ENCODE results near the gene ACAA2.
"Not testable (repeated sequence)": the region's sequence is repeated elsewhere in the genome, so short reads cannot be mapped to it uniquely, and the experiment has no call there.

ACAA2 gene

DNA sequence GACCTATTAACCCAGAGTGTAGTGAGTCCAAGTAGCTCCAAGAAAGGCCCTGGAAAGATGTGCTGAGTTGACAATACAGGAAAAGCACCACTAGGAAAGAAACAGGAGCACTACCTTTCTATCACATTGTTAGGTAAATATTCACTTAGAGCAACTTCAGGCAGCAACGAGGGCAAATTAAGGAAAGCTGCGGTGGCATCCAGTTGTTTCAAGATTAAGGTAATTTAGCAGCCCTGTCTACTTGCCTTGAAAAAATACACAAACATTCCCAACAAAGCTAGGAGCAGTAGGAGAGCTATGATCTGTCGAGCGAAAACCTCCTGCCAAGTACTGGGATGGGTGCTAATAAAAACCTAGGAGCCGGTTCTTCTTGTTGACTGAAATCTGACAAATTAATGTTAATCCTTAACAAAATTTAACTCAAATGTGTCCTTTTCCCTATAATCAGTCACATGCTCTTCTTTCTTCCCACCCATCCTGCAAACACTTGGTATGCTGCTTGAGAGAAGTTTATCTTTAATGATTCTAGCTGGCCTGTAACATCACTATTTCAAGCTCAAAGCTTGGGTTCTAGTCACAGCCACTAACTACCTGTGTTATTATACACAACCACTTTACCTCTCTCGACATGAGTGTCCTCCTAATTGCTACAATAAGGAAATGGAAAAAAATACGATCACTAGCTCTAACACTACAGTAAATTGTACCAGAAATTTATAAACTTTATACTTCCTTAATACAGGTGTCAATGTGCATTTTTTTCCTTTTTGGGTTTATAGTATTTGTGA lies 2.0 kb downstream of the ACAA2 start:
- no peak for DNase-seq

DNA sequence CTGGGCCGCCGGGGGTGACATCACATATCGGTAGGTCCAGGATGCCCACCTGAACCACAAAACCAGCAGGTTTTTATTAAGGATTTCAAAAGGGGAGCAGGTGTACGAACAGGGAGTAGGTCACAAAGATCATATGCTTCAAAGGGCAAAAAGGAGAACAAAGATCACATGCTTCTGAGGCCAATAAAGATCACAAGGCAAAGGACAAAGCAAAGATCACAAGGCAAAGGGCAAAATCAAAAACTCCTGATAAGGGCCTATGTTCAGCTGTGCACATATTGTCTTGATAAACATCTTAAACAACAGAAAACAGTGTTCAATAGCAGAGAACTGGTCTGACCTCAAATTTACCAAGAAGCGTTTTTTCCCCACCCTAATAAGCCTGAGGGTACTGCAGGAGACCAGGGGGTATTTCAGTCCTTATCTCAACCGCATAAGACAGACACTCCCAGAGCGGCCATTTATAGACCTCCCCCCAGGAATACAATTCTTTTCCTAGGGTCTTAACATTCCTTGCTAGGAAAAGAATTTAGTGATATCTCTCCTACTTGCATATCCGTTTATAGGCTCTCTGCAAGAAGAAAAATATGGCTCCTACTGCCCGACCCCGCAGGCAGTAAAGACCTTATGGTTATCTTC lies 4.7 kb downstream of the ACAA2 start:
- DNase-seq: not testable (repeated sequence)

DNA sequence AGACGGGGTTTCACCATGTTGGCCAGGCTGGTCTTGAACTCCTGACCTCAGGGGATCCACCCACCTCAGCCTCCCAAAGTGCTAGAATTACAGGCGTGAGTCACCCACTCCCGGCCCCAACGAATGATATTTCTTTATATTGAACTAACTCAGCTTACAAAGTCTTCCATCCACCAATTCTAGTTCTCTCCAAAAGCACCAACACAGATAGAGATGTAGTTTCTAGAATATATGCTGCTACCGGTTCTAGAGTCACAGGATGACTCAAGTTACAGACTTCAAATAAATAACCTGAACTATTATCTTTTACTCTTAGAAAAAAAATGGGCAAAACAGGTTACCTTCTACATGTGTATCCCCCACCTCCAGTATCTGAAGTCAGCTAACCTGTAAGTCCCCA lies 9.2 kb downstream of the ACAA2 start:
- no peak for DNase-seq

DNA sequence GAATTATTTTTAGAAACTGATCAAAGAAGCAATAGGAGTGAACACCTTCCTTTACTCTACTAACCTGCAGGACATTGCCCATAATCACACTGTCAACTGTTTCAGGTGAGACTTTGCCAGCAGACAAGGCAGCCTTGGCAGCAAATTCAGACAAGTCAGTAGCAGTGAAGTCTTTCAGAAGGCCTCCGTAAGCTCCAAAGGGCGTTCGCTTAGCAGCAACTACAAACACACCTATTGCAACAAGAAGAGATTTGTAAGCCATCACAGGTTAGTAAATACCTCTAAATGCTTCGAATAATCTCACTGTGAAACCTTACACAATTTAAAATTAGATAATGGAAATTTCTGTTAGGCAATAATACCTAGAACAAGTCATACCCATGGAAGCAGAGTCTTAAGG lies 10.7 kb downstream of the ACAA2 start:
- no peak for DNase-seq

DNA sequence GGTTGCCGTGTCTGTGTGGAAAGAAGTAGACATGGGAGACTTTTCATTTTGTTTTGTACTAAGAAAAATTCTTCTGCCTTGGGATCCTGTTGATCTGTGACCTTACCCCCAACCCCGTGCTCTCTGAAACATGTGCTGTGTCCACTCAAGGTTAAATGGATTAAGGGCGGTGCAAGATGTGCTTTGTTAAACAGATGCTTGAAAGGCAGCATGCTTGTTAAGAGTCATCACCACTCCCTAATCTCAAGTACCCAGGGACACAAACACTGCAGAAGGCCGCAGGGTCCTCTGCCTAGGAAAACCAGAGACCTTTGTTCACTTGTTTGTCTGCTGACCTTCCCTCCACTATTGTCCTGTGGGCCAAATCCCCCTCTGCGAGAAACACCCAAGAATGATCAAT lies 12.8 kb downstream of the ACAA2 start:
- DNase-seq: not testable (repeated sequence)

DNA sequence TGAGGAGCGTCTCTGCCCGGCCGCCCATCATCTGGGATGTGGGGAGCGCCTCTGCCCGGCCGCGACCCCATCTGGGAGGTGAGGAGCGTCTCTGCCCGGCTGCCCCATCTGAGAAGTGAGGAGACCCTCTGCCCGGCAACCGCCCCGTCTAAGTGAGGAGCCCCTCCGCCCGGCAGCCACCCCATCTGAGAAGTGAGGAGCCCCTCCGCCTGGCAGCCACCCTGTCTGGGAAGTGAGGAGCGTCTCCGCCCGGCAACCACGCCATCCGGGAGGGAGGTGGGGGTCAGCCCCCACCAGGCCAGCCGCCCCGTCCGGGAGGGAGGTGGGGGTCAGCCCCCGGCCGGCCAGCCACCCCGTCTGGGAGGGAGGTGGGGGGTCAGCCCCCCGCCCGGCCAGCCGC lies 13.5 kb downstream of the ACAA2 start:
- DNase-seq: not testable (repeated sequence)

DNA sequence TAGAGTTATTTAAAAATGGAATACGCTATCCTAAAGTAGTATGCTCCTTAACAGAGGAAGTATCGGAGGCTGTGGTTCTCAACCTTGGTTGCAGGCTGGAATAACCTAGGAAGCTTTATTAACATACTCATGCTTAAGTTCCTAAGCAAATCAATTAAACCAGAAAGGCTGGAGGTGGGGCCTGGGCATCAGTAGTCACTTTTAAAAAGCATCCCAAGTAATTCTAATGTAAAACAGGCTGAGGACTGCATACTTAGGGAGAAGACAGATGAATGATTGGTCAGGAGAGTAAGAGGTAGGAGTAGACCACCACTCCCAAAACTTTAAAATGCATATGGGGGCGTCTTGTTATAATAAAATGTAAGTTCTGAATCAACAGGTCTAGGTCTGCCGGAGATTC lies 15.3 kb downstream of the ACAA2 start:
- DNase-seq: no peak

DNA sequence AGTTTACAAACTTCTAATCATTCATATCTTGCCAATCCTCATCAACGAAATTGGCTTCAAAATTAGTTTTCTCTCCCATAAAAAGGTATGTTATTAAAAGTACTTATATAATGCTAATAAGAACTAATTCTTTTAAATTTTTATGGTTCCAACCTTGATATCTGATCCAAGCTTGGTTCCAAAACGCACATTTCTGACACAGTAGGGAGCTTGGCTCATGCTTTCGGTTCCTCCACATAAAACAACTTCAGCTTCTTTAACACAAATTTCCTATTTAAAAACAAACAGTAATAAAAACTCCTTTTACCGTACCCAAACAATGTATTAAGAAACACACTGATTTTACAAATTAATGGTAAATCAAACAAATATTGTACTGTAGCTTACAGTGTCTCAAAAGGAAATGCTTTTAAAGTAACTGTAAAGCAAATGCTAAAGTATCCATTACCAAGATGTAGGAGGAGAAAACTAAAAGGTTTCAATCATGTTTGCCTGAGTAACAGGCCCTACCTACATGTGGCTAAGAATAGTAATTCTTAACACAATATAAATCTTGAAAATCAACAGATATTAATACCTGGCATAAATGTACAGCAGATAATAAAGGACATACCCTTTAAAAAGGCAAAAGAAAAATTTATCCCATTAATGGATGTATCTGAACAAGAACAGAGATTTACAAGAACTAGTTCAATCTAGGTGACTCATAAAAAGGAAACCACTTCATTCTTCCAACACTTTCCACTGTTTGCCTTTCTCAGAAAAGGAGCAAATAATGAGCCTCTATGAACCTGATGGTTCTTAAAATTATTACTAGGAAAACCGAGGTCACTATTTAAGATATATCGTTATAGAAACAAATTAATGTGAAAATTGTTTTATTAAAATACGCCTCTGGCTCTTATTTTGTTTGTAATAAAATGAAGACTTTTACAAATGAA lies 17.5 kb downstream of the ACAA2 start:
- DNase-seq: no peak

DNA sequence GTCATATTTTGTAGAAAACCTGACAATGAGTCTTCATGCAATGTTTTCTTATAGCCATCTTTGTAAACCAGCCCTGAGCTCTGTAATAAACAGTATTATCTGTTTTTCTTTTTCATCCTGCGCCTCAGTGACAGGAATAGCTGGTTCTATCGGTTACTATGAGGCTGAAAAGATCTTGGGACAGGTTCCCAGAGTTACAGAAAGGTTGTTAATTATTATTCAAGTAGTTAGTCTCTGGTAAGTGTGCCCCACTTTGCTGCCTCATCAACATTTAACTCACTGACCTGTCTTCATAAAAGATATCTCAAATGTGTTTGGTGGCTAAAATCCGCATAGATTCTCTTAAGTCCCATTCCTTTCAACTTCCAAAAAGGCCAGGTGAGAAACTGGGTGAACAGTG lies 18.6 kb downstream of the ACAA2 start:
- no peak for DNase-seq

DNA sequence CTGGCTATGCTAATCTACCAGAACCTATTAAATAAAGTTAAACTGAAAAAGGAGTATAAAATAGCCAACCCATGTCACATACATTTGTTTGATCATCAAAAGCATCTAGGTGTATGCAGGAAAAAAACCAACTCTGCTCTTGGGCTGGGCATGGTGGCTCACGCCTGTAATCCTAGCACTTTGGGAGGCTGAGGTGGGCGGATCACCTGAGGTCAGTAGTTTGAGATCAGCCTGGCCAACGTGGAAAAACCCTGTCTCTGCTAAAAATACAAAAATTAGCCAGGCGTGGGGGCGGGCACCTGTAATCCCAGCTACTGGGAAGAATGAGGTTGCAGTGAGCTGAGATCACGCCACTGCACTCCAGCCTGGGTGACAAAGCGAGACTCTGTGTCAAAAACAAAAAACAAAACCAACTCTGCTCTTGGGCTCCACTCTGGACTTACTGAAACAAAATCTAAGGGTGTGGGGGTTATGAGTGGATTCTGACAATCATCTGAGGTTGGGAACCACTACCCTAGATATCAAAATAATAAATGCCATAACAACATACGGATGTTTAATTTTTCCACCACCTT lies 23.7 kb downstream of the ACAA2 start:
- not testable (repeated sequence) for DNase-seq

DNA sequence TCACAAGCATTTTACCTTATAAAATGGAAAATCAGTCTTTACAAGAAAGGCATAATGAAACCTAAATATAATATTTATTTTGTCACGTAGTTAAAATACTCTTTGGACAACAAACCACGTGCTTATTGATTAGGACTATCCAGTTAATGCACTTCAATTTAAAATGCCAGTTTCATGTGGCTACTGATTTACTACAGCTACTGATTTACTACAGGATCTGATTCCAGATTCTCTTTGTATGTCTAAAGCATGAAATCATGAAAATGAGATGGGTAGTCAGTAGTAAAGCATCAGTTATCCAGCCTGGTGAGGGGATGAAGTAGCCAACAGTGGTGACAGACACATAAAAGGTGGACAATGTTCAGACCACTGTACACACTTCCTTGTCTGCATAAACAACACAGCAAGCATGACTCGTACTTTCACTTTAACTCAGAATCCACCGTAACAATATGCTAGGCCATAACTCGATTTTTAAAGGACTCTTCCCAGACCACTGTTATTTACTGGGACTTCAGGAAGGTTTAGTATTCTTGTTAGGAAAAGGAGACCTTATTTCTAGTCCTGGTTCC lies 24.9 kb downstream of the ACAA2 start:
- no peak for DNase-seq

DNA sequence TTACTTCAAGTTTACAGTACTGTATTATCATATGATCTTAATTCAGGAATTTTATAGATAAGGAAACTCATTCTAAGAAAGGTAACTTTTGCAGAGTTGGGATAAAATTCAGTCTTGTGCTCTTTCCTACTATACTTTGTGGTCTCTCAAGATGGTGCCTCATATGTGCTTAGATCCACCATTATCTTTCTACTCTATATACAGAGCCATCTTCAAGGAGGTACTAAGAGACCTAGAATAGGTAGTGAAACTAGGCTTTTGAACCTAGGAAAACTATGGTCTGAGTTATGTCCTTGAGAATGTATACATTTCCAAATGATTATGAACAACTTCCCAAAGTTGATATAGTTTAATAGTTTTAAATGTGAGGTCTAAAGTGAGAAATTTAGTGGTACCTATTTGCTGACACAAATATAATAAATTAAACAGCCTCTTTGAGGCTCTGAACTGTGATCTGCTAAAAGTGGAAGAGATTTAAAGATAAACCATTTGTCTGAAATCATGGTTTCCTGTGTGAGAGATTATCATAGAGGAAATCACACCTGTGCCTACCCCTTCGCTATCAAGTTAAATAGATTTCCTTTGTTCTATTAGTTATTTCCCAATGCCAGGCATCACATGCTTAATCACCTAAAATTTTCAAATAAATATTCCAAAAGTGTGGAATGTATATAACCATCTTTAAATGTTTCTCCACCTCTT lies 27.2 kb downstream of the ACAA2 start:
- DNase-seq: no peak

DNA sequence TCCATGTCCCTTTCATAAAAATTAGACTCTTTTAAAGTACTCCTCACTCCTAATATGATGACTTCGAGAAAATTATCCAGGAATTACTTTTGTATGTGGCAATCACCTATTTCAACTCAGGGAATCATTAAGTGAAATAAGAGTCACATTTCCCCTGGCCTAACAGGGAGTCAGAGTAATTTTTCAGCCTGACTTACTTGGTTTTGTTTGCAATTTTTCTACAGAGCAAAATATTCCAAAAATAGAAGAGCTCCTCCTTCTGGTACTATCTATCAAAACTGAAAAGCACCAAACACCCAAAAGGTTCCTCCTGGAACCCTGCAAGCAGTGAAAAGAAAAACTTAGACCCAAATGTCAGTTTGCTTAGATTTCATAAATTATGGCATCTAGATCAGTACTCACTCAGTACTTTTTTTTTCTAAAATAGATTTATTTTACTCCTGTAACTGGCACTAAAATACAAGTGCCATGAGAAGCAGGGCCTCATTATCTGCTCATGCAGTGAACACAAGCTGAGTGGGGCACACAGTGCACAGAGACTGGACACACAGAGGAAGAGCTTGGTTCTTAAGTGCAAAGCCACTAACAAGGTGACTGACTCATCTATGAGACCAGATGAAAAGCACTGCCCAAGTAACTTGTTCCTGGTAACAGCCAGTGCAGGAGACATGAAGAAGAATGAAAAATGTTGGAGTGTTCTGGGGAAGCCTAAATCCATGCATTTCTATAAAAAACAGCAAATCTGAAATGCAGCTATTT lies 28.7 kb downstream of the ACAA2 start:
- DNase-seq: no peak

DNA sequence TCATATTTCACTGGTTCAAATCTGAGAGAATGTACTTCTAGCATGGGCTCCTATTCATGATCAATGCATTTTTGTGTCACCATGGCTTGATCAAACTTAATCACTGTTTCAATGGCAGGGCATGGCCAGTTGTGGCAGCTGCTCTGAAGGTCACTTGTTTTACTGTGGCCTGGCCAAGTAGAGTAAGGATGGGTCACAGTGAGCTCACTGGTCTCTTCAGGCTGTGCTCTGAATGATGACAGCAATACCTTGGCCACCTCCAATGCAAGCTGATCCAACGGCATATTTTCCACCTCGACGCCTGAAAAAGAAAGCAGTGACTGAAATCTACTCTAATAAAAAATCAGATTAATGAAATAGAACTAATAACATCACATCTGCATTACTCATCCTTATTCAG lies 29.7 kb downstream of the ACAA2 start:
- not testable (repeated sequence) for DNase-seq

DNA sequence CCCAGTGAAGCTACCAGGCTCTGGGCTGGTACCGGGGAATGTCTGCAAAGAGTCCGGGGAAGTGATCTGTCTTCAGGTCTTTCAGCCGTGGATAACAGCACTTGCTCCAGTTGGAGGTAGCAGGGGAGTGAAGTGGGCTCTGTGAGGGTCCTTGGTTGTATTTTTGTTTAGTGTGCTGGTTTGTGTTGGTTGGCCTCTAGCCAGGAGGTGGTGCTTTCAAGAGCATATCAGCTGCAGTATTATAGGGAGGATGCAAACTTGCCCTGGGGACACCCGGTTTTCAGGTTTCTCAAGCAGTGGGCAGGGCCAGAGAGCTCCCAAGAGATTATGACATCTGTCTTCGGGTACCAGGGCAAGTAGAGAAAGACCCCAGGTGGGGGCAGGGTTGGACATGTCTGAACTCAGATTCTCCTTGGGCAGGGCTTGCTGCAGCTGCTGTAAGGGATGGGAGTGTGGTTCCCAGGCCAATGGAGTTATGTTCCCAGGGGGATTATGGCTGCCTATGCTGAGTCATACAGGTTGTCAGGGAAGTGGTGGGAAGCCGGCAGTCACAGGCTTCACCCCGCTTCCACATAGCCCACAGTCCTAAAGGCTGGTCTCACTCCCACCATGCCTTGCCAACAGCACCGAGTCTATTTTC lies 34.4 kb downstream of the ACAA2 start:
- DNase-seq: no peak

DNA sequence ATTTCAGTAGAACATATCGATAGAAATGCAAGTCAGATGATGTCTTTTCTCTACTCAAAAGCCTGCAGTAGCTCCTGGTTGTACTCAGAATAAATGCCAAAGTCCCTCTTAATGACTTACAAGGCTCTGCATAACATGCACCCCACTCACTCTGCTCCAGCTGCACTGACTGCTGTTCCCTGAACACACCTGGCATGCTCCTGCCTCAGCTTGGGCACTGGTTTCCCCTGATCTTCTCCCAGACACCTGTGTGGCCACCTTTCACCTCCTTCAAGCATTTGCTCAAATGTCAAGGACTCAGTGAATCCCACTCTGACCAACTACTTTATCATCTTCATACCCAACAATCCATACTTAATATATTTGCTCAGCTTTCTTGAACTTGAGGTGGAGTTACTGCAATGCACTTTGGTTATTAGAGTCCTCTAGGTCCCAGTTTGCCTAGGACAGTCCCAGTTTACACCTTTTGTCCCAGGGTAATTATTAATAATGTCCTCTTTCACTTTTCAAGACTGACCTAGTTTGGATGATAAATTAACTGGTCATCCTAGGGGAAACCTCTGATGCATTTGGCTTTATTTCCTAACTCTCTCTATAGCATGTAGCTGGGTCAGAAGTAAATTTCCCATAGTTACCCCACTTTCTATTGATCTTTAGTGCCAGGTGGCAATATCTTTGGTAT lies 44.1 kb downstream of the ACAA2 start:
- no peak for DNase-seq

DNA sequence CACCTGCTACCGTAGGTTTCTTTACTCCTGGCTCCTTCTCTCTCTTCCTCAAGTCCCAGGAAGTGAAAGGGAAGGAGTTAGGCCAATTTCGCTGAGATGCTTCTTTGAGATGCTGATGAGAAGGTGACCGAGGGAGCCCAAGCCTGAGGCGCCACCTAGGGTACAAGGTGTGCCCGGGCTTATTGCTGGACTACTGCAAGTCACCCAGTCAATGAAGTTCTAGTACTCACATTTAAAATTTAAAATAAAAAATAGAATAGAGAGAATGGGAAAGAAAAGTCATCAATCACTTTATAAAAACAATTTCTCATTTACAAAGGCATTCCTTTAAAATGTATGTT lies 45.3 kb downstream of the ACAA2 start:
- DNase-seq: no peak

DNA sequence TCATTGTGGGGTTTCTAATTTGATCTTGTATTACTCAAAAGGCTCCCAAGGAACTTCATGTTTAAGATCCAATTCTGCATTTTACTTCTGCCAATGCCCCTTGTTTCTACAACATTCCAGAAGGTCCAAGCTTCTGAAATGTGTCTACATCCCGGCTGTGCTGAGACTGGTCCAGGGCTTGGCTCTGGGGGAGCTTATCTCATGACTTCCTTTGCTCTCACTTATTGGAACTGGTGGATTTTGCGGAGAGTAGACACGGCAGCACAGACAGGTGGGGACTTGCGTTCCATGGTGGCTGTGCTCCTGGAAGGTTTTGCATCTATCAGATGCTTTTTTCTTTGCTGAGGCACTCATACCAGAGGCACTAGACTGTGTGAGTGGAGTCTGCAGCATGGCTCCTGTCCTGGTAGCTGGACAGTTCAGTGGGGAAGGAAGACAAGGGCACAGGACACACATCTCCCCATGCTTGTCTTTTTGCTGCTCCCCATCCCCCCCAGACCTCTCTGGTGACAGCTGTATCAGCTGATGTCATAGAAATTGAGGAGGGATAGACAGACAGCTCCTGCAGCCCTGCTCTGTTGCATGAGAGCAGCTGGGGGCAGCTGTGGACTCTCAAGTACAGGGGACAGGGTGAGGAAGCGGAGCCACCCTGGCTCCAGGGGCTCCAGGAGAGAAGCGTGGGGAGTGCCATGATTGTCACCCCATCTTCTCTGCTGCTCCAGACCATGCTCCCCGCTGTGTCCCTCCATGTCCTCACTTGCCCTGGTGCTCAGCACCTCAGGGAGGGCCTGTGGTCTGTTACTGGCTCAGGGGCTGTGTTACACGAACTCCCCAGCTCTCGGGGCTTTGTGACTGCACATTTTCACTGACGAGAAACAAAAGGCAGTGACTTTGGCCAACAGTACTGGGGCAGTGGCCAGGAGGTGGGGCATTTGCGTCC lies 46.0 kb downstream of the ACAA2 start:
- DNase-seq: no peak

DNA sequence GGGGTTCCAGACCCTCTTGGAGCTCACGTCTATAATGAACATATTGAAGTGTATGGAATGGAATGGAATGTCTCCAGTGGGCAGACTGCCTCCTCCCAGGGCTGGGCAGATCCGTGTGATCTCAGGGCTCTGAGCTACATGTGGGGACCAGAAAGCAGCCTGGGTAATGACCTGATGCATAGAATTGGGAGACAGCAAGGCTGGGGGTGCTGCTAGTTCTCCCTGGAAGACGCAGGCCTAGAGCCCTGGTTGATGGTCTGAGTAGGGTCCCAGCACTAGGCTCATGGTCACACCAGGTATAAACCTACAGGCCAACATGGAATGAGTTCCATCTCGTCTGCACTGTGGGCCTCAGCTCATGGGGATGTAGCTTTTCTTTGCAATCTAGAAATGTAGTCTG lies 46.7 kb downstream of the ACAA2 start:
- no peak for DNase-seq

All from stimulated activated CD4-positive, alpha-beta T cell treated with anti-CD3 and anti-CD28 coated beads, Interleukin-4, amount 100 ng/mL, for 4 hours (primary cell).